SK-MEL-5 (cell line): ENCODE results near the gene ADK. TPM values are rescaled to one million over a fixed set of nuclear protein-coding genes. Genes with fewer than 3 reads are reported as not detected.

ENCODE experiments used
- small RNA-seq, 2 experiments: library from RNA; depleted of rRNA; stranded (forward); fragments of <200 nt; gene quantifications; one replicate each; pipeline ENCODE3, GENCODE V24; 2014
- total RNA-seq: library from RNA; depleted of rRNA; stranded (reverse); fragments of >200 nt; shearing (Covaris generic); gene quantifications from 2 replicates; pipeline ENCODE4 v1.2.3, GENCODE V29; 2014; rRNA removed

The ADK gene
- total RNA-seq, 1 experiment from 2014 or later: 21.8 TPM

Small RNA genes lying within 50 kb of the gene (small RNA-seq; reads per million reads assigned to genes)
- gene RF00019: 0 reads per million in 2 experiments
- gene TIMM9P1: 0 reads per million in 2 experiments

Other genes with a start within 250 kb of the ADK start
- 0.05 TPM in 1 of 2 replicates, not detected in the other for gene PLAU, start 240.1 kb upstream of the ADK start, total RNA-seq
- 26.6 and 30.5 TPM in 2 replicates for gene VCL, start 153.1 kb upstream of the ADK start, total RNA-seq
- 34.4 and 38.2 TPM in 2 replicates for gene AP3M1, start 393 bp upstream of the ADK start, total RNA-seq